Measurements from ENCODE around the gene FAM236C.
"Not testable (repeated sequence)": the region's sequence is repeated elsewhere in the genome, so short reads cannot be mapped to it uniquely, and the experiment has no call there.

Gene FAM236C

GRCh38 chrX:72942272-72942671 lies 29.9 kb downstream of the FAM236C start:
- not testable (repeated sequence) for H3K36me3 ChIP-seq (ENCODE audit: control insufficient read depth, low read length); H3K9me3 ChIP-seq (ENCODE audit: control insufficient read depth, insufficient read depth, low read length); H4K20me1 ChIP-seq (ENCODE audit: control insufficient read depth, insufficient read depth, low read depth, low read length); H3K27ac ChIP-seq (ENCODE audit: low read depth, low read length); H3K4me2 ChIP-seq (ENCODE audit: low read length); H3K4me1 ChIP-seq (ENCODE audit: control insufficient read depth, low read length); H3K79me2 ChIP-seq (ENCODE audit: control insufficient read depth, low read length); H3K9me2 ChIP-seq (replicated peaks; ENCODE audit: control insufficient read depth, low read length); H3F3A ChIP-seq (ENCODE audit: control insufficient read depth, insufficient read depth); H3K27me3 ChIP-seq (ENCODE audit: control insufficient read depth, low read length); H3K4me3 ChIP-seq (ENCODE audit: low read length)

- H3K27me3 ChIP-seq (ENCODE audit: control insufficient read depth, low read length); H3K9me2 ChIP-seq (replicated peaks; ENCODE audit: control insufficient read depth, low read length); H3K36me3 ChIP-seq (ENCODE audit: control insufficient read depth, low read length); H3K9me3 ChIP-seq (ENCODE audit: control insufficient read depth, insufficient read depth, low read length); H3K79me2 ChIP-seq (ENCODE audit: control insufficient read depth, low read length); H4K20me1 ChIP-seq (ENCODE audit: control insufficient read depth, insufficient read depth, low read depth, low read length); H3K27ac ChIP-seq (ENCODE audit: low read depth, low read length); H3K4me3 ChIP-seq (ENCODE audit: low read length); H3K4me2 ChIP-seq (ENCODE audit: low read length); H3F3A ChIP-seq (ENCODE audit: control insufficient read depth, insufficient read depth); H3K4me1 ChIP-seq (ENCODE audit: control insufficient read depth, low read length): not testable (repeated sequence)
Measured at GRCh38 chrX:72943035-72943818, 30.8 kb downstream of the FAM236C start.

GRCh38 chrX:72943819-72944169 lies 31.4 kb downstream of the FAM236C start, which contains the start of gene DMRTC1:
Gene DMRTC1, minus strand, starts transcription at chrX:72943837. Its CDS starts 68,143 bp downstream, at chrX:72875694.
- H3K27ac ChIP-seq (ENCODE audit: low read depth, low read length); H3K79me2 ChIP-seq (ENCODE audit: control insufficient read depth, low read length); H3K4me3 ChIP-seq (ENCODE audit: low read length); H3K36me3 ChIP-seq (ENCODE audit: control insufficient read depth, low read length); H3K9me3 ChIP-seq (ENCODE audit: control insufficient read depth, insufficient read depth, low read length); H3K4me2 ChIP-seq (ENCODE audit: low read length); H3K27me3 ChIP-seq (ENCODE audit: control insufficient read depth, low read length); H3K9me2 ChIP-seq (replicated peaks; ENCODE audit: control insufficient read depth, low read length); H3F3A ChIP-seq (ENCODE audit: control insufficient read depth, insufficient read depth); H4K20me1 ChIP-seq (ENCODE audit: control insufficient read depth, insufficient read depth, low read depth, low read length); H3K4me1 ChIP-seq (ENCODE audit: control insufficient read depth, low read length): not testable (repeated sequence)

- H3K36me3 ChIP-seq (ENCODE audit: control insufficient read depth, low read length); H3K4me3 ChIP-seq (ENCODE audit: low read length); H3K9me3 ChIP-seq (ENCODE audit: control insufficient read depth, insufficient read depth, low read length); H3K4me2 ChIP-seq (ENCODE audit: low read length); H3K9me2 ChIP-seq (replicated peaks; ENCODE audit: control insufficient read depth, low read length); H3K4me1 ChIP-seq (ENCODE audit: control insufficient read depth, low read length); H3K27ac ChIP-seq (ENCODE audit: low read depth, low read length); H3K27me3 ChIP-seq (ENCODE audit: control insufficient read depth, low read length); H4K20me1 ChIP-seq (ENCODE audit: control insufficient read depth, insufficient read depth, low read depth, low read length); H3F3A ChIP-seq (ENCODE audit: control insufficient read depth, insufficient read depth); H3K79me2 ChIP-seq (ENCODE audit: control insufficient read depth, low read length): not testable (repeated sequence)
Measured at GRCh38 chrX:72959971-72960370, 47.6 kb downstream of the FAM236C start.

Data from DOHH2 (cell line).